H9 (cell line): ENCODE results near the gene BIRC6. TPM values are rescaled to one million over a fixed set of nuclear protein-coding genes. Genes with fewer than 3 reads are reported as not detected.

Experiments used
- DNase-seq: peaks from one replicate; pipeline ENCODE4 v3.0.0-alpha.2; 2017
- H2AFZ ChIP-seq: one replicate; pipeline ENCODE4 v1.6.1; 2013; ENCODE audit warnings: mild to moderate bottlenecking, low read length, control low read depth, moderate library complexity
- H2AK5ac ChIP-seq: 2 replicates; pipeline ENCODE4 v1.6.1; 2013; ENCODE audit warnings: low read length, control low read depth, mixed read lengths; ENCODE audit not compliant: insufficient read length
- H2BK120ac ChIP-seq: one replicate; pipeline ENCODE4 v1.6.1; 2013; ENCODE audit warnings: low read depth, mild to moderate bottlenecking, low read length, control low read depth, inconsistent platforms; ENCODE audit not compliant: poor library complexity, severe bottlenecking
- H2BK12ac ChIP-seq: 2 replicates; pipeline ENCODE4 v1.6.1; 2013; ENCODE audit warnings: low read length, control low read depth, mixed read lengths, low read depth; ENCODE audit not compliant: insufficient read length
- H2BK15ac ChIP-seq: 2 replicates; pipeline ENCODE4 v1.6.1; 2013; ENCODE audit warnings: low read depth, low read length, control low read depth
- H2BK20ac ChIP-seq: one replicate; pipeline ENCODE4 v1.6.1; 2013; ENCODE audit warnings: low read depth, mild to moderate bottlenecking, low read length, control low read depth, inconsistent platforms; ENCODE audit not compliant: poor library complexity, severe bottlenecking
- H2BK5ac ChIP-seq: 2 replicates; pipeline ENCODE4 v1.6.1; 2013; ENCODE audit warnings: low read length, control low read depth, mixed read lengths; ENCODE audit not compliant: insufficient read length
- H3K14ac ChIP-seq: 2 replicates; pipeline ENCODE4 v1.6.1; 2013; ENCODE audit warnings: low read length, control low read depth; ENCODE audit not compliant: insufficient read depth
- H3K18ac ChIP-seq: 2 replicates; pipeline ENCODE4 v1.6.1; 2013; ENCODE audit warnings: low read depth, mild to moderate bottlenecking, mixed read lengths, low read length, control low read depth; ENCODE audit not compliant: insufficient read length
- H3K23ac ChIP-seq: 2 replicates; pipeline ENCODE4 v1.6.1; 2013; ENCODE audit warnings: low read length, control low read depth, mixed read lengths, low read depth; ENCODE audit not compliant: insufficient read length
- H3K23me2 ChIP-seq: 2 replicates; pipeline ENCODE4 v1.6.1; 2013; ENCODE audit warnings: low read depth, mild to moderate bottlenecking, mixed read lengths, low read length, control low read depth; ENCODE audit not compliant: insufficient read length, poor library complexity, severe bottlenecking
- H3K27ac ChIP-seq: 2 replicates; pipeline ENCODE4 v1.5.1; 2013; ENCODE audit warnings: low read length, control low read depth, mixed read lengths, low read depth; ENCODE audit not compliant: insufficient read length
- H3K27me3 ChIP-seq: 2 replicates; pipeline ENCODE4 v1.6.1; 2013; ENCODE audit warnings: low read length, control low read depth, inconsistent platforms; ENCODE audit not compliant: insufficient read depth
- H3K4ac ChIP-seq: 2 replicates; pipeline ENCODE4 v1.6.1; 2013; ENCODE audit warnings: low read depth, mild to moderate bottlenecking, control low read depth, inconsistent platforms, low read length, moderate library complexity
- H3K4me1 ChIP-seq: 2 replicates; pipeline ENCODE4 v1.6.1; 2013; ENCODE audit warnings: low read length, control low read depth, inconsistent platforms; ENCODE audit not compliant: insufficient read depth
- H3K4me2 ChIP-seq: 2 replicates; pipeline ENCODE4 v1.6.1; 2013; ENCODE audit warnings: low read length, control low read depth, mixed read lengths; ENCODE audit not compliant: insufficient read length, insufficient read depth
- H3K56ac ChIP-seq: 2 replicates; pipeline ENCODE4 v1.6.1; 2013; ENCODE audit warnings: low read depth, mild to moderate bottlenecking, mixed read lengths, low read length, control low read depth; ENCODE audit not compliant: insufficient read length
- H3K79me1 ChIP-seq: 2 replicates; pipeline ENCODE4 v1.6.1; 2013; ENCODE audit warnings: low read depth, mild to moderate bottlenecking, moderate library complexity, low read length, control low read depth, inconsistent platforms; ENCODE audit not compliant: insufficient read depth, poor library complexity, severe bottlenecking
- H3K79me2 ChIP-seq: 2 replicates; pipeline ENCODE4 v1.6.1; 2013; ENCODE audit warnings: low read length, control low read depth, inconsistent platforms; ENCODE audit not compliant: insufficient read depth
- H3K9ac ChIP-seq: 2 replicates; pipeline ENCODE4 v1.6.1; 2013; ENCODE audit warnings: low read length, control low read depth, mixed read lengths; ENCODE audit not compliant: insufficient read length; ENCODE audit errors: extremely low read depth
- H3K9me3 ChIP-seq: one replicate; pipeline ENCODE4 v1.6.1; 2013; ENCODE audit warnings: low read depth, low read length, inconsistent platforms; ENCODE audit not compliant: control insufficient read depth
- H3T11ph ChIP-seq: one replicate; pipeline ENCODE4 v1.6.1; 2013; ENCODE audit warnings: mild to moderate bottlenecking, low read length, control low read depth, inconsistent platforms
- H4K20me1 ChIP-seq: one replicate; pipeline ENCODE4 v1.6.1; 2013; ENCODE audit not compliant: control insufficient read depth, insufficient read length, insufficient read depth
- H4K5ac ChIP-seq: 2 replicates; pipeline ENCODE4 v1.6.1; 2013; ENCODE audit warnings: low read depth, mild to moderate bottlenecking, mixed read lengths, low read length, control low read depth; ENCODE audit not compliant: insufficient read length
- H4K8ac ChIP-seq: replicated peaks from 2 replicates; pipeline ENCODE4 v1.6.1; 2013; ENCODE audit warnings: low read length, control low read depth, mixed read lengths, low read depth; ENCODE audit not compliant: insufficient read length
- H4K91ac ChIP-seq: 2 replicates; pipeline ENCODE4 v1.6.1; 2013; ENCODE audit warnings: low read depth, mild to moderate bottlenecking, moderate library complexity, mixed read lengths, low read length, control low read depth; ENCODE audit not compliant: insufficient read length
- H3K27ac Mint-ChIP-seq, 3 experiments: 2 replicates in 2 of 3; 3 replicates in 1 of 3; pipeline ENCODE4 v1.8.0; 2020 to 2021; ENCODE audit warnings: mixed read lengths in 3 of 3, mild to moderate bottlenecking in 1 of 3, moderate library complexity in 1 of 3
- H3K27me3 Mint-ChIP-seq: 2 replicates; pipeline ENCODE4 v1.8.0; 2021; ENCODE audit warnings: low read depth, mild to moderate bottlenecking, moderate library complexity, mixed read lengths
- H3K36me3 Mint-ChIP-seq, 3 experiments: 2 replicates in 2 of 3; 3 replicates in 1 of 3; pipeline ENCODE4 v1.8.0; 2020 to 2021; ENCODE audit warnings: low read depth in 3 of 3, mixed read lengths in 3 of 3; ENCODE audit not compliant: insufficient read depth in 1 of 3
- H3K4me1 Mint-ChIP-seq, 2 experiments: 2 replicates each; pipeline ENCODE4 v1.8.0; 2020; ENCODE audit warnings: mixed read lengths in 2 of 2
- H3K4me3 Mint-ChIP-seq, 2 experiments: 2 replicates in 1 of 2; 3 replicates in 1 of 2; pipeline ENCODE4 v1.8.0; 2020 to 2021; ENCODE audit warnings: mild to moderate bottlenecking in 2 of 2, mixed read lengths in 2 of 2, moderate library complexity in 1 of 2
- H3K9me3 Mint-ChIP-seq, 2 experiments: 2 replicates in 1 of 2; 3 replicates in 1 of 2; pipeline ENCODE4 v1.8.0; 2020; ENCODE audit warnings: mild to moderate bottlenecking in 2 of 2, mixed read lengths in 2 of 2, moderate library complexity in 1 of 2
- WGBS: extraction: QIAGEN DNeasy Blood & Tissue Kit; methylation state at CpG from one replicate; pipeline ENCODE4 v1.1.7; 2013; ENCODE audit warnings: missing lambda C conversion rate, low lambda C conversion rate, mixed read lengths; ENCODE audit not compliant: insufficient read length; ENCODE audit errors: extremely low coverage; 5-methylcytosine and 5-hydroxymethylcytosine counted together
- total RNA-seq: library from RNA; stranded (reverse); gene quantifications from 2 replicates; pipeline ENCODE4 v1.2.1, GENCODE V29; 2021
- TF ChIP-seq, protein P1 (sequence below): fragments of 200-600 bp; sonication (generic); conservative IDR thresholded peaks from 3 replicates; pipeline ENCODE4 v1.8.0; 2021; ENCODE audit warnings: antibody characterized with exemption, mild to moderate bottlenecking

Gene BIRC6
- total RNA-seq, 1 experiment from 2014 or later = 78.8 TPM

DNA sequence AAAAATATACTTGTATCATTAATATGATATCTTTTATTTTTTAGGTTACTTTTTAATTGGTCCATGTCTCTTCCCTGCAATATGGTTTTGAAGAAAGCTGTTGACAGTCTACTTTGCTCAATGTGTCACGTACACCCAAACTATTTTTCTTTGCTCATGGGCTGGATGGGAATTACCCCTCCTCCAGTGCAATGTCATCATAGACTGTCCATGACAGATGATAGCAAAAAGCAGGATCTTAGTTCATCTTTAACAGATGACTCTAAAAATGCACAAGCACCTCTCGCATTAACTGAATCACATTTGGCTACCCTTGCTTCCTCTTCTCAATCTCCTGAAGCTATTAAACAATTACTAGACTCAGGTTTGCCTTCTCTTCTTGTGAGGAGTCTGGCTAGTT, 158.1 kb downstream of the BIRC6 start:
- no peak overlapping the region for H3K14ac ChIP-seq
- no peak overlapping the region for H3T11ph ChIP-seq
- no peak overlapping the region for H2BK12ac ChIP-seq
- Mint-ChIP-seq H3K9me3 (no peaks in the 10 kb centered on the region; a peak in 1 of 5 replicates), H3K4me1 (no peaks in the 10 kb centered on the region), H3K36me3 (peaks cover 12 to 78% (median 45%) of the 10 kb centered on the region in 3 experiments), H3K27me3 (no peaks in the 10 kb centered on the region), H3K4me3 (no peak overlapping the region), H3K27ac (no peak overlapping the region)
- H3K56ac ChIP-seq = no peak overlapping the region
- H4K91ac ChIP-seq = no peak overlapping the region
- H3K23me2 ChIP-seq = no peaks in the 10 kb centered on the region
- TF ChIP-seq, protein P1, sequence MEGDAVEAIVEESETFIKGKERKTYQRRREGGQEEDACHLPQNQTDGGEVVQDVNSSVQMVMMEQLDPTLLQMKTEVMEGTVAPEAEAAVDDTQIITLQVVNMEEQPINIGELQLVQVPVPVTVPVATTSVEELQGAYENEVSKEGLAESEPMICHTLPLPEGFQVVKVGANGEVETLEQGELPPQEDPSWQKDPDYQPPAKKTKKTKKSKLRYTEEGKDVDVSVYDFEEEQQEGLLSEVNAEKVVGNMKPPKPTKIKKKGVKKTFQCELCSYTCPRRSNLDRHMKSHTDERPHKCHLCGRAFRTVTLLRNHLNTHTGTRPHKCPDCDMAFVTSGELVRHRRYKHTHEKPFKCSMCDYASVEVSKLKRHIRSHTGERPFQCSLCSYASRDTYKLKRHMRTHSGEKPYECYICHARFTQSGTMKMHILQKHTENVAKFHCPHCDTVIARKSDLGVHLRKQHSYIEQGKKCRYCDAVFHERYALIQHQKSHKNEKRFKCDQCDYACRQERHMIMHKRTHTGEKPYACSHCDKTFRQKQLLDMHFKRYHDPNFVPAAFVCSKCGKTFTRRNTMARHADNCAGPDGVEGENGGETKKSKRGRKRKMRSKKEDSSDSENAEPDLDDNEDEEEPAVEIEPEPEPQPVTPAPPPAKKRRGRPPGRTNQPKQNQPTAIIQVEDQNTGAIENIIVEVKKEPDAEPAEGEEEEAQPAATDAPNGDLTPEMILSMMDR = no peak
- no peak overlapping the region for H3K4ac ChIP-seq
- H3K4me1 ChIP-seq = no peaks in the 10 kb centered on the region
- H3K9ac ChIP-seq = no peak overlapping the region
- WGBS = no CpG with 5 or more reads among the region's 2 CpGs
- H4K5ac ChIP-seq = no peak overlapping the region
- H4K8ac ChIP-seq = no peak overlapping the region
- H3K27me3 ChIP-seq = no peaks in the 10 kb centered on the region
- H4K20me1 ChIP-seq = no peaks in the 10 kb centered on the region
- no peak overlapping the region for H2BK5ac ChIP-seq
- no peak overlapping the region for H2BK20ac ChIP-seq
- no peak overlapping the region for H2BK15ac ChIP-seq
- H2BK120ac ChIP-seq = no peak overlapping the region
- H2AK5ac ChIP-seq = no peak overlapping the region
- H3K79me1 ChIP-seq = no peaks in the 10 kb centered on the region
- H3K18ac ChIP-seq = no peak overlapping the region
- H3K4me2 ChIP-seq = no peak overlapping the region
- no peak for DNase-seq
- H3K9me3 ChIP-seq = no peaks in the 10 kb centered on the region
- H3K27ac ChIP-seq = no peak overlapping the region
- no peak overlapping the region for H2AFZ ChIP-seq
- H3K79me2 ChIP-seq = no peaks in the 10 kb centered on the region
- no peak overlapping the region for H3K23ac ChIP-seq
